NCI-H2227 (cell line): ENCODE results near the gene PHF2.

Source experiments
- DNase-seq: peaks from one replicate; lab custom pipeline; 2025; ENCODE audit not compliant: unreplicated experiment; lab: John Stamatoyannopoulos, UW

Gene PHF2

GRCh38 chr9:93697352-93698139 lies 121.2 kb downstream of the PHF2 start:
- DNase-seq, result no peak

GRCh38 chr9:93698140-93698908 lies 121.9 kb downstream of the PHF2 start:
- DNase-seq, result no peak

- DNase-seq, result no peak
Measured at GRCh38 chr9:93699650-93700049, 123.3 kb downstream of the PHF2 start.

GRCh38 chr9:93701494-93702218 lies 125.3 kb downstream of the PHF2 start:
- no peak for DNase-seq

GRCh38 chr9:93702261-93702660 lies 125.9 kb downstream of the PHF2 start:
- DNase-seq, result no peak

GRCh38 chr9:93708289-93708986 lies 132.1 kb downstream of the PHF2 start:
- no peak for DNase-seq

- no peak for DNase-seq
Measured at GRCh38 chr9:93708987-93709302, 132.6 kb downstream of the PHF2 start.

- DNase-seq, result no peak
Measured at GRCh38 chr9:93709600-93710369, 133.4 kb downstream of the PHF2 start.

- DNase-seq, result no peak
Measured at GRCh38 chr9:93710370-93710723, 134.0 kb downstream of the PHF2 start.

GRCh38 chr9:93711002-93711401 lies 134.6 kb downstream of the PHF2 start:
- no peak for DNase-seq

GRCh38 chr9:93712896-93713295 lies 136.5 kb downstream of the PHF2 start:
- no peak for DNase-seq

GRCh38 chr9:93713716-93714115 lies 137.3 kb downstream of the PHF2 start:
- no peak for DNase-seq

GRCh38 chr9:93721417-93721965 lies 145.1 kb downstream of the PHF2 start:
- DNase-seq, result no peak

GRCh38 chr9:93724852-93725251 lies 148.5 kb downstream of the PHF2 start:
- DNase-seq, result no peak

GRCh38 chr9:93725382-93725781 lies 149.0 kb downstream of the PHF2 start:
- no peak for DNase-seq

- no peak for DNase-seq
Measured at GRCh38 chr9:93726147-93726546, 149.8 kb downstream of the PHF2 start.
